ENCODE results near the gene ASAP3. TPM values are rescaled to one million over a fixed set of nuclear protein-coding genes. Genes with fewer than 3 reads are reported as not detected.
A peak's percentile ranks its signal among the peaks of the same experiment; 100 is the strongest.

The ASAP3 gene
- total RNA-seq, 1 donor from 2014 or later, result 30.8 TPM

DNA sequence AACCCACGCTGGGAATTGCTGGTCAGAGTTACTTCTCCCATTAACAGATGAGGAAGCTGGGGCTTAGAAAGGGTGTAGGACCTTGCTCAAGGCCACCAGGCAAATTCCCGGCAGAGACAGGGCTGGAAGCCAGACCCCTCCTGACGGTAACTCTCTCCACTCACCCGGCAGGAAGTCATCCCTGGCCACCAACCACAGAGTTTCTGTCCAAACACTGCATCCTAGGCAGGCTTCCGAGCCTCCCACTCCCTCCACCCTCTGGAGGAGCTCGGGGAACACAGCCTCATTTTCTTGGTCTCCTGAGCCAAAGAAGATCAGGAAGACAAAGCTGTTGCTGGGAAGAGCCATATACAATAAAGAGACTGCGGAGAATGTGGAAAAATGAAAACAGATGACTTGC is 89.3 kb downstream of the ASAP3 start:
- Mint-ChIP-seq H3K4me3 (ENCODE audit: unreplicated experiment) (no peak overlapping the region), H3K36me3 (ENCODE audit: low read depth) (peaks cover 3% of the 10 kb centered on the region), H3K4me1 (ENCODE audit: low read depth) (peaks cover 5% of the 10 kb centered on the region), H3K9me3 (ENCODE audit: low read depth) (no peaks in the 10 kb centered on the region), H3K27ac (ENCODE audit: unreplicated experiment) (peak overlapping the region; percentile 83), H3K27me3 (ENCODE audit: low read depth) (no peaks in the 10 kb centered on the region)
- no peak for DNase-seq (ENCODE audit: low spot score)
- TF ChIP-seq, protein P1, sequence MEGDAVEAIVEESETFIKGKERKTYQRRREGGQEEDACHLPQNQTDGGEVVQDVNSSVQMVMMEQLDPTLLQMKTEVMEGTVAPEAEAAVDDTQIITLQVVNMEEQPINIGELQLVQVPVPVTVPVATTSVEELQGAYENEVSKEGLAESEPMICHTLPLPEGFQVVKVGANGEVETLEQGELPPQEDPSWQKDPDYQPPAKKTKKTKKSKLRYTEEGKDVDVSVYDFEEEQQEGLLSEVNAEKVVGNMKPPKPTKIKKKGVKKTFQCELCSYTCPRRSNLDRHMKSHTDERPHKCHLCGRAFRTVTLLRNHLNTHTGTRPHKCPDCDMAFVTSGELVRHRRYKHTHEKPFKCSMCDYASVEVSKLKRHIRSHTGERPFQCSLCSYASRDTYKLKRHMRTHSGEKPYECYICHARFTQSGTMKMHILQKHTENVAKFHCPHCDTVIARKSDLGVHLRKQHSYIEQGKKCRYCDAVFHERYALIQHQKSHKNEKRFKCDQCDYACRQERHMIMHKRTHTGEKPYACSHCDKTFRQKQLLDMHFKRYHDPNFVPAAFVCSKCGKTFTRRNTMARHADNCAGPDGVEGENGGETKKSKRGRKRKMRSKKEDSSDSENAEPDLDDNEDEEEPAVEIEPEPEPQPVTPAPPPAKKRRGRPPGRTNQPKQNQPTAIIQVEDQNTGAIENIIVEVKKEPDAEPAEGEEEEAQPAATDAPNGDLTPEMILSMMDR (IDR thresholded peaks at IDR 0.05), result peak; percentile 37

DNA sequence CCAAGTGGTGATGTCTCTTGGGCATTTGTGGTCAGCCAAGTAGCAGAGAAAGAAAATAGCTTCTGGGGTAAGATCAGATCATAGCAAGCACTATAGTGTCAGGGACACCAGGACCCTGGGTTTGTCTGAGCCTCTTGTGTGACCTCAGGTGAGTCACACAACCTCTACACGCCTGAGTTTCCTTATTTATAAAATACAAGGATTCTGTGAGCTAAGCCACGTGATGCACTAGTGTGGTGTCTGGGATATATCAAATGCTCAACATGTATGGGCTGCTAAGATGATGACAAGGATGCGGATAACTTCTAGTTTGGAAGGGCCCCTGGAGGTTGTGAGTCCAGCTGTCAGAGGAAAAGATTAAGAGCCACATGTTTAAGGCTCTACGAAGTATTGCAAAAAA is 89.8 kb downstream of the ASAP3 start:
- Mint-ChIP-seq H3K4me1 (ENCODE audit: low read depth) (peaks cover 5% of the 10 kb centered on the region), H3K36me3 (ENCODE audit: low read depth) (peaks cover 3% of the 10 kb centered on the region), H3K27me3 (ENCODE audit: low read depth) (no peaks in the 10 kb centered on the region), H3K9me3 (ENCODE audit: low read depth) (no peaks in the 10 kb centered on the region), H3K27ac (ENCODE audit: unreplicated experiment) (peak overlapping the region; percentile 83), H3K4me3 (ENCODE audit: unreplicated experiment) (no peak overlapping the region)
- no peak for DNase-seq (ENCODE audit: low spot score)
- TF ChIP-seq, protein P1 (IDR thresholded peaks at IDR 0.05), result no peak

DNA sequence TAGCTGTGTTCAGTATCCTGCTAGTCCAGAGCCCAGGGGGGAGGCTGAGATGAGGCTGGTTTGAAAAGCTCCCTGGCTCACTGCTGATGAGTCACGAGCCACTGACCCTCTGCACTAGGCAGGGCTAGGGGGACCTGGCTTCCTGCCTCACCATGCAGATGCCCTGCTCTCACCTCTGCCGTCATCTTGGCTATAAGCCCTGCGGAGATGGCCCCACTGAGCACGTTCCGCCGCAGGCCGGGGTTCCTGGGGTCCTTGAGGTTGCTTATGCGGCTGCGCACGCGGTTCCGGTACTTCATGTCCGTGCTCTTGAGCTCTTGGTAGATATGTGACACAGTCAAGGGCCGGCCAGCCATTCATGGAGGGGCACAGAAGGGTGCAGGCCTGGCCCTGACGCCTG is 90.3 kb downstream of the ASAP3 start:
- TF ChIP-seq, protein P1 (IDR thresholded peaks at IDR 0.05), result no peak
- Mint-ChIP-seq H3K9me3 (ENCODE audit: low read depth) (no peaks in the 10 kb centered on the region), H3K27me3 (ENCODE audit: low read depth) (no peaks in the 10 kb centered on the region), H3K4me3 (ENCODE audit: unreplicated experiment) (no peak overlapping the region), H3K36me3 (ENCODE audit: low read depth) (peaks cover 3% of the 10 kb centered on the region), H3K27ac (ENCODE audit: unreplicated experiment) (peak overlapping the region; percentile 83), H3K4me1 (ENCODE audit: low read depth) (peaks cover 5% of the 10 kb centered on the region)
- DNase-seq (ENCODE audit: low spot score), result no peak

DNA sequence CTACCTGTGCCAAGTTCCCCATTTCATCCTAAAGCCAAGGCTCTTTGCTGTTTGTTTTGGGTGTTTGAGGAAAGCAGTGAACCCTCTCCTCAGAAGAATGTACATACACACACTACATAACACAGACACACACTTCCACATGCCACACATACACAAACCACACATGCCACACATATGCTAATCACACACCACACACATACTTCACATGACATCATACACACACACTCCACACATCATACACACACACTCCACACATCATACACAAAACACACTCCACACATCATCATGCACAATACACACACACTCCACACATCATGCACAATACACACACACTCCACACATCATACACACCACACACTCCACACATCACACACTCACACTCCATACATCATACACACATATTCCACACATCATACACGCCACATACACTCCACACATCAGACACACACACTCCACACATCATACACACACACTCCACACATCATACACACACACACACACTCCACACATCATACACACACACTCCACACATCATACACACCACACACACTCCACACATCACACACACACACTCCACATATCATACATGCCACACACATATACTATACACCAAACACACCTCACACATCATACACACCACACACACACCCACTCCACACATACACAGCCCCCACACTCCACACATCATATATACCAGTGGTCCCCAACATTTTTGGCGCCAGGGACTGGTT is 91.7 kb downstream of the ASAP3 start:
- DNase-seq (ENCODE audit: low spot score), result no peak
- H3K4me3 Mint-ChIP-seq (ENCODE audit: unreplicated experiment), result no peak overlapping the region
- H3K36me3 Mint-ChIP-seq (ENCODE audit: low read depth), result peaks cover 3% of the 10 kb centered on the region
- no peak overlapping the region for H3K27ac Mint-ChIP-seq (ENCODE audit: unreplicated experiment)
- TF ChIP-seq, protein P1 (IDR thresholded peaks at IDR 0.05), result no peak
- no peaks in the 10 kb centered on the region for H3K9me3 Mint-ChIP-seq (ENCODE audit: low read depth)
- H3K27me3 Mint-ChIP-seq (ENCODE audit: low read depth), result no peaks in the 10 kb centered on the region
- peaks cover 5% of the 10 kb centered on the region for H3K4me1 Mint-ChIP-seq (ENCODE audit: low read depth)

- H3K27me3 Mint-ChIP-seq (ENCODE audit: low read depth), result no peaks in the 10 kb centered on the region
- H3K4me1 Mint-ChIP-seq (ENCODE audit: low read depth), result peaks cover 4% of the 10 kb centered on the region
- TF ChIP-seq, protein P1 (IDR thresholded peaks at IDR 0.05), result no peak
- H3K9me3 Mint-ChIP-seq (ENCODE audit: low read depth), result no peaks in the 10 kb centered on the region
- DNase-seq (ENCODE audit: low spot score), result no peak
- H3K27ac Mint-ChIP-seq (ENCODE audit: unreplicated experiment), result peak overlapping the region; percentile 6
- H3K36me3 Mint-ChIP-seq (ENCODE audit: low read depth), result peaks cover 3% of the 10 kb centered on the region
- H3K4me3 Mint-ChIP-seq (ENCODE audit: unreplicated experiment), result no peak overlapping the region
Observed at GRCh38 chr1:23389837-23390321, 94.1 kb downstream of the ASAP3 start.

Data from chondrocyte (in vitro differentiated cells).